HEK293 (cell line): Measurements from ENCODE around the gene NCOA3.

Source experiments
- CTCF ChIP-seq: fragments of 450-650 bp; formaldehyde crosslinking; IDR thresholded peaks from 2 replicates; pipeline ENCODE4 v1.5.1; 2016; ENCODE audit warnings: missing biosample characterization, missing genetic modification characterization
- KLF10 ChIP-seq: fragments of 450-650 bp; IDR thresholded peaks from 2 replicates; pipeline ENCODE4 v1.5.1; 2018; ENCODE audit warnings: missing biosample characterization, mild to moderate bottlenecking, missing genetic modification characterization
- YY1 ChIP-seq: fragments of 450-650 bp; formaldehyde crosslinking; IDR thresholded peaks from 2 replicates; pipeline ENCODE4 v1.5.1; 2018; ENCODE audit warnings: missing biosample characterization, missing genetic modification characterization
- ZBTB10 ChIP-seq: fragments of 450-650 bp; formaldehyde crosslinking; IDR thresholded peaks from 2 replicates; pipeline ENCODE4 v1.5.1; 2016; ENCODE audit warnings: missing biosample characterization, missing genetic modification characterization
- ZNF121 ChIP-seq: fragments of 450-650 bp; formaldehyde crosslinking; IDR thresholded peaks from 2 replicates; pipeline ENCODE4 v1.5.1; 2016; ENCODE audit warnings: missing biosample characterization, missing genetic modification characterization
- ZNF148 ChIP-seq: fragments of 450-650 bp; formaldehyde crosslinking; IDR thresholded peaks from 2 replicates; pipeline ENCODE4 v1.5.0; 2017; ENCODE audit warnings: missing biosample characterization, missing genetic modification characterization, borderline replicate concordance
- TF ChIP-seq, protein P1 (sequence below): fragments of 450-650 bp; formaldehyde crosslinking; IDR thresholded peaks from 2 replicates; pipeline ENCODE4 v1.5.1; 2016; ENCODE audit warnings: missing biosample characterization, missing genetic modification characterization

- TF ChIP-seq, protein P1, sequence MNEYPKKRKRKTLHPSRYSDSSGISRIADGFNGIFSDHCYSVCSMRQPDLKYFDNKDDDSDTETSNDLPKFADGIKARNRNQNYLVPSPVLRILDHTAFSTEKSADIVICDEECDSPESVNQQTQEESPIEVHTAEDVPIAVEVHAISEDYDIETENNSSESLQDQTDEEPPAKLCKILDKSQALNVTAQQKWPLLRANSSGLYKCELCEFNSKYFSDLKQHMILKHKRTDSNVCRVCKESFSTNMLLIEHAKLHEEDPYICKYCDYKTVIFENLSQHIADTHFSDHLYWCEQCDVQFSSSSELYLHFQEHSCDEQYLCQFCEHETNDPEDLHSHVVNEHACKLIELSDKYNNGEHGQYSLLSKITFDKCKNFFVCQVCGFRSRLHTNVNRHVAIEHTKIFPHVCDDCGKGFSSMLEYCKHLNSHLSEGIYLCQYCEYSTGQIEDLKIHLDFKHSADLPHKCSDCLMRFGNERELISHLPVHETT (tag by site-specific recombination) = no peak
- TF ChIP-seq CTCF (tag by site-specific recombination) (no peak), KLF10 (tag by site-specific recombination) (no peak), ZNF148 (tag by site-specific recombination) (no peak), ZNF121 (tag by site-specific recombination) (no peak), ZBTB10 (no peak), YY1 (tag by site-specific recombination) (no peak)
These were observed 86.5 kb downstream of the NCOA3 start for GRCh38 chr20:47588158-47588557.
